Limb (tissue), 2 donors: ENCODE data around the gene ZBTB7C.

Experiments used
- DNase-seq, 2 donors: peaks; one replicate each; pipeline ENCODE4 v3.0.0-alpha.2; 2016; ENCODE audit errors: extremely low spot score in 2 of 2

ZBTB7C gene

DNA sequence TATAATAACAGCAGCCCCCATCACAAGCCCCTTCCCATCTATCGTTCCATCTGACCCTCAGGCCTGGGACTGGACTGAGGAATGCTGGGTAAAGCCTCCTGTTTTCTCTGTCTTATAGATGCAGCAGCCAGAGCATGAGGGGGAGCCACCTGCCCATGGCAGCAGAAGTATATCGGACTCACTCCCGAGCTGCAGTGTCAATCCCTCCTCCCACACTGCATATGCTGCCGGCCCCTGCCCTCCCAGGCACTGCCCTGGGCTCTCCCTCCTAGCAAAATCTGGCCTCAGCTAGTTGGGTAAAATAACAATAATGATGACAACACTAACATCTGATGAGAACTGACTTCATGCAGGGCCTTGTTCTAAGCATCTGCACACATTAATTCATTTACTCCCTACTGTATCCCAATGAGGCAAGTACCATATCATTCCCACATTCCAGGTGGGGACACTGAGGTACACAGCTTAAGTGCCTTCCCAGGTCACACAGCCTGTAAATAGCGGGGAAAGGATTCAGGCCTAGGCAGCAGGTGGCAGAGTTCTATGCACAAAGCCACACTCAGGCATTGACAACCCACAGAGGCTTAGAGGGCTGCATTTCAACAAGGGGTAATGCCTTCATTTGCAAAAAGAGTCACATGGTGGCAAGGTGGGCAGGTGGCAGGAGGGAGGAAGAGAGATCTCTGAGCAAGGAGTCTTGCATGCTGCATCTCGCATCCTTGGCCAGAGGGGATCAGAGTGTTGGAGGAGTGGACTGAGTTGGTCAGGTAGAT, 190.0 kb downstream of the ZBTB7C start:
- no peak for DNase-seq

GRCh38 chr18:48218285-48219022, 190.7 kb downstream of the ZBTB7C start:
- DNase-seq = no peak

- no peak for DNase-seq
Observed at GRCh38 chr18:48217258-48218250, 191.6 kb downstream of the ZBTB7C start.

GRCh38 chr18:48216639-48217257, 192.4 kb downstream of the ZBTB7C start:
- DNase-seq = no peak

DNA sequence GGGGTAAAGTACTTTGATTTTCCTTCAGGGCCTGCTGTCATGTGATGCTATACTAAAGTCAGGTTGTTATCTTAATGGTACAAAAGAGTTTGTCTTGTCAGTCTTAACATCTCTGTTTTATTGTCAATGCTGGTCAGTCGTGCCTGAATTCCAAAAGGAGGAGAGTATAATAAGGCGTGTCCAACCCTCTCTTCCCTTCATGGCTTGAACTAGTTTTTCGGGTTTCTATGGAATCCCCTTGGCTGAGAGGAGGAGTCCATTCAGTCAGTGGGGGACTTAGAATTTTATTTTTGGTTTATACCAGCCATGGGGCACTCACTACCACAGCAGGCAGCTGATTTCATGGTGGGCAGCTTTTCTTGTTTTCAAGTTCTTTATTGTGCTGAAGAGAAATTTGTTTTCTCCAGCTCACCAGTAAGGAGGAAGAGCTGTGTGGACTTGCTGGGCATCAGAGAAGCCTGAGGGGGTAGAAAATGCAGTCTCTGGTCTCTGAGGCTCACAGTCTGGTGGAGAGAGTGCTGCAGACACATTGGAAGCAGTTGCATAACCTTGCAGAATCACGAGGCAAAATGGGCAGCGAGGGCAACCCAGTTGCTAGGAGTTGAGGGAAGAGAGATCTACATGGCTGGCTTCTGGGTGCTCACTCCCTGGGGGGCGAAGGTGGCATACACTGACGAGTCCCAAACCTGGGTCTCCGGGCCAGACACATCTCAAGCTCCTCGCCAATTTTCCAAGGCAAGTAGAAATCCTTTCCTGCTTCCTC, 193.1 kb downstream of the ZBTB7C start:
- DNase-seq = no peak

DNA sequence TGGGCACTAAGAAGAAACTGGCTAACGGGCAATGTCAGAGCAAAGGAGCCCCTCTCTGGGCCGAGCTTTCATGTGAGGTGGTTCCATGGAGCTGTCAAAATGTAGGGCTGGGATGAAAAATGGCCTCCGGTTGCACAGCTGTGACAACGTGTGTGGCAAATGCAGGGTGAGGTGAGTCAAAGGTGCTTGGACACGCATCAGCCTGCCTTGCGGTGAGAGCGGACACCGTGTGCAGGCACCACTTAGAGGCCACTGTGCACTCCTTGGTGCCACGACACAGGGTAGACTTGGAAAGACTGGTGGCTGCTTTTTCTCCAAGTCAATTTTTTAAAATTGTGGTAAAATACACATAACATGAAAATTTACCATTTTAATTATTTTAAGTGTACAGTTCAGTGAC, 195.4 kb downstream of the ZBTB7C start:
- DNase-seq = no peak

DNA sequence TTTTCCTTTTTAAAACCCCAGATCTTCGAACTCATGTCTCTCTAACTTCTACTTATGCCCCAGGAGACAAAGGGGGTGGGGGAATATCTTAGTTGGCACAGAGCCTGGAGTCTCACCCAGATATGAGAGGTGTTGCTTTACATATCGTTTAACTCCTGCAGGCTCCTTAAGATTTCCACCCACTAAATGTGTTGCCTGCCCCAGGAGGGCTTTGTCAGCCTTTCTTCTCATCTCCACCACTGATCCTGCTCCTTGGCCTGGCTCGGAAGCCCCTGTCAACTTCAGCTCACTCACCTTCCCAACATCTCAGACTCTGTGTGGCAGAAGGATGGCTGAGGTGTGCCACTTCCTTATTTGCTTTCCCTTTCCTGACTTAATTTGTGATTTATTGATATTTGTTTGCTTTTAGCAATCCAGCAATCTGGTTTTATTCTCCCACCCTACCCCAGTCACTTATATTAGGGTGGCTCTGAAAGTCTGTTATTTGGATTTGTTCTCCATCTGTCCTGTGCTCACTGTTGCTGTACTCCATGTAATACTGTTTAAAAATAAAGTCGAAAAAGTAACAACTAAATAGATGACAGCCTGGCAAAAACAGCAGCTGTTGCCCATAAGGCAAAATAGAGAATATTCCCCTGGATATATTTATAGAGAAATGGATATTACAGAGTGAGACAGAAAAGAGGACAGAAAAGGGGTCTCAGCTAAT, 200.6 kb downstream of the ZBTB7C start:
- DNase-seq = no peak

DNA sequence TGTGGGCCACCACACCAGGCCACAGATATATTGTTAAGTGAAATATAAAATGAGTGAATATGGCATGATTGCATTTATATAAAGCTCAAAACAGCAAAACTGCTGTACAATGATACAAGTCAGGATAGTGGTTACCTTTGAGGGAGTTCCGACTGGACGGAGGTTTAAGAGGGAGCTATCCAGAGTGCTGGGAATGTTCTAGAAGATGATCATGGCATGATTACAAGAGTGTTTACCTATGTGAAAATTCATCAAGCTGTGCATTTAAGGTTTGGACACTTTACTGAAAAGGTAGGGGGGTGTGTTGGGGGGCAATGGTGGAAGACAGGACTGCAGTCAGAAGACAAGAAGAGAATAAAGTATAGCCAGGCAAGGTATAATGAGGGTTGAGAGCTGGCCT, 201.4 kb downstream of the ZBTB7C start:
- DNase-seq = no peak

DNA sequence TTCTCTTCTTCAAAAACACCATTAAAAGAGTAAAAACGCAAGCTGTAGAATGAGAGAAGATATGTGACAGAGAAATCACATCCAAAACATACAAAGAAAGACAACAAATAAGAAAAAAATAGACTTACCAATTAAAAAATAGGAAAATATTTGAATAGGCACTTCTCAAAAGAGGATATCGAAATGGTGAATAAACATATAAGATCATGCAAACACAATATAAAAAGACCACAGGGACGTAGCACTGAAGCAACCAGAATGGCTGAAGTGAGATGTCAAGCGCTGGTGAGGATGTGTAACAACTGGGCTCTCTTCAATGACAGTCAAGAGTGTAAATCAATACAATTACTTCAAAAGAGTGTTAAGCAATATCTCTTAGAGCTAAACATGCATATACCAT, 202.3 kb downstream of the ZBTB7C start:
- no peak for DNase-seq

DNA sequence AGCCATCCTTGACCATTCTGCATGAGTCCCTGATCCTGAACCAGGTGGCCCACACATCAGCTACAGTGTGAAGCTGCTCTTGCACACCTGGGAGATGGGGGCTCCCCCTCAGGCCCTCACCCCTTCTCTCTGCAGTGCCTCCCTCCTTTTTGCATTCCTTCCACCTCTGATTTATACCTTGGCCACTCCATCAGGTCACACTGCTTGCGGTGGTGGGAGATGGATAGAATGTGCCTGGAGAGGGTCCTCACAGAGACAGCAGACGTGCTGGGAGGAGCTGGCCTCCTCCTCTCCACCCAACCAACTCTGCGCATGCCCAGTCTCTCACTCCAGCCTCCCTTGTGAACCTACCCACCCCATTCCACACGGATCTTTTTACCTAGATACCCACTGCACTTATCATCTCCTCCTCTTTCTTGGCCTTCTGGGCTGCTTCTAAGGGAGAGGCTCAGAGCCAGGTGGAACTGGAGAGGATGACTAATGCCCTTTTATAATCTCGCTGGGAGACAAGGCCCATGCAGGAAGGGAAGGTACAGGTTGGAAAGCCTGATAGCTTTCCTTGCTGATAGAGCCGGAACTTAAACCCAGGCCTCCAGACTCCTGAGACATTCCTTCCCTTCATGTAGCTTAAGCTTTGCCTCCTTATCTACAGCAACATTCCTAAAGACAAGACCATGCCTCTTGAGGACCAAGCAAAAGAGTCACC, 205.1 kb downstream of the ZBTB7C start:
- no peak for DNase-seq

- DNase-seq = no peak
Observed at GRCh38 chr18:48203288-48203945, 205.8 kb downstream of the ZBTB7C start.

DNA sequence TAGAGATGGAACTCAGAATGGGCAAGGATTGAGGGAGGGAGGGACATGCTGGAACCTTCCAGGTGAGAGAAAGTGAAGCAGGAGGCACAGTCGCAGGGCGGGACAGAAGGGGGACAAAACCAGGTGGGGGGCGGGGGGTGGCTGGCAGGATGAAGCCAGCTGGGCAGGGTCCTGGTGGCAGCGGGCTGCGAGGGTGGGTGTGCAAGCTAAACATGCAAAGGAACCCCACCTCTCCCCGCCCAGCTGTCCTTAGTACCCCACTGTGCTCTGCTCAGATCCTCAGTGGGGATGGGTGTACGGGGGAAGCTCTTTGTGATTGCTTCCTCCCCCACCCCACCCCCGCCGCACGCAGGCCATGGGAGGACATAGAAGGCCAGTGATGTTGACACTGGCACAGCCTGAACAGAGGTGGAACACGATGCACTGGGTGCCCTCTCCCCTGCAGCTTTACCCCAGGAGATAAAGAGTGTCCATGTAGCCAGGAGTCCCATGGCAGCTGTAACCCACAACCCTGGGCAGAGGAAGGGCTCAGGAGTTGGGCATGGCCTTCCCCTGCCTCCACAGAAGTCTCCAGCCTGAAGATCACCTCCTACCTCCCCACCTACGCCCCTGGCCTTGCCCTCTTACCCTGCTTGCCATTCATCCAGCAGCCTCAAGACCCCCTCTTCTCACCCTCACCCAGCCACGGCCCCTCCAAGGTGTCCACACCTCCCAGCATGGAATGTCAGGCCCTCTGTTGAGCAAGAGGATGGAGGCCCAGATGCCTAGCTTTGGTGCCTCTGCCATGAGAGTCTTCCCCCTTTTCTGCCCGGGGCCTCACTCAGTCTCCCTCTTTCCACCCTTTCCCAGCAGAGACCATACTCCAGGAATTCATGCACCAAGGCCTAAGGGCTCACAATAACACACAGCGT, 206.6 kb downstream of the ZBTB7C start:
- DNase-seq = no peak

GRCh38 chr18:48202006-48202348, 207.2 kb downstream of the ZBTB7C start:
- DNase-seq = no peak

- DNase-seq = no peak
Observed at GRCh38 chr18:48201337-48202005, 207.7 kb downstream of the ZBTB7C start.

DNA sequence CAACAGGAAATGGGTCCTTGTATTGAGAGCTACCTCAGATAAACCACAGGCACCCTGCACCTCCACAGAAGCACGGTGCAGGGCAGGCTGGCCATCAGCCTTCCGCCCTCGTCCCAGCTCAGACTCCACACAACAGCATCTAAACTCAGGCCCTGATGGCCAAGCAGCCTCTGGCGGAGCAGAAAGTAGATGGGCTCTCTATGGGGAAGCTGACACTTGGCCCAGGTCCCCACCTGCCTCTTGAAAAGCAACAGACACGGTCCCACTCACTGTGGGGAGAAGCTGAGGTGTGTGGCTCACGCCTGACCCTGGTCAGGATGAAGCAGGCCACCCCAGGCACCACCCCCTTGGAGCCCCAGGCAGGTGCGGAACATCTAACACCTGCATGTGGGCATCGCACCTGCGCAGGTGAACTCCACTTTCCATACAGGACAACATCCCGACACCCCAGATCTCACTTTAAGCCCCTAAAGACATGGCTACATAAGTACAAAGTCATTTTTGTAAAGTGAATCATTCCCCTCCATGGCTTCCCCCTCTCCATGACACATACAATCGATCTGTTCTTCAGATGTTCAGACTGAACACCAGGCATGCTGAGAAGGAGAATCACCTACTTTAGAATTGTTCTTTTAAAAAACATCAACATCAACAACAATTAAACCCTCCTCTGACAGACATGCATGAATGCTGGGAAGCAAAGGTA, 208.4 kb downstream of the ZBTB7C start:
- no peak for DNase-seq

DNA sequence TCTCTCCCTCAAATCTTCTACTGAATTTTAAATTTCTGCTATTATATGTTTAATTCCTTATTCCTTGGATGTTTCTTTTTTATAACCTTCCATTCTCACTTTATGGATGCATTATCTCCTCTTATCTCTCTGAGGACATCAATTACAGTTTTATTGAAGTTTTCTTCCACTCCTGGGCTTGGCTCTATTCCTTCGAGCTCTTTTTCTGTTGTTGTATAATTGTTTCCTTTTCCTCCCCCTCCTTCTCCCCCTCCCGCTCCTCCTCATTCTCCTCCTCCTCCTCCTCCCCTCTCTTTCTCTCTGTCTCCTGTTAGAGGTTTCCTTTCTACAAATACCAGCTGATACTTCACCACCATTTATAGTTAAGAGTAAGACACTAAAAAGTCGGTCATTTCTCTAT, 209.8 kb downstream of the ZBTB7C start:
- DNase-seq = no peak

DNA sequence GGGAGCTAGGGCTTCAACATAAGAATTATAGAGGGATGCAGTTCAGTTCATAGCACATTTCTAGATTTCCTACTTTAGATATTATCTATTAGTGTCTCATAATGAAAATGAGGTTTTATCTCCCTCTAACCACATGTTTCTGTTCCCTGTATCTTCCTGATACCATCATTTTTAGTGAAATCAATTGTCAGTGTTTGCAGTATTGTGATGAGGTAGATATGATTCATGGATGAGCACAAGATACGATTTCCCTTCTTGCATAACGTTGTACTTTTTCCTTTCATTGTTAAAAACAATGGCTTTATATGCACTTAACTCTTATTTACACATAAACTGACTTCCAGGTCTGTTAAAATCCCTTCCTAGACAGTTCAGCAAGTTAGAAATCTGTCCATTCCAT, 211.4 kb downstream of the ZBTB7C start:
- no peak for DNase-seq
